Glutamatergic neuron (in vitro differentiated cells): ENCODE measurements around the gene DCAF15. TPM values are rescaled to one million over a fixed set of nuclear protein-coding genes. Genes with fewer than 3 reads are reported as not detected.
"Not testable (repeated sequence)": the region's sequence is repeated elsewhere in the genome, so short reads cannot be mapped to it uniquely, and the experiment has no call there.

Experiments
- DNase-seq: peaks from one replicate; pipeline ENCODE4 v3.0.0; 2022
- H3K27ac Mint-ChIP-seq: one replicate; pipeline ENCODE4 v1.8.0; 2020; ENCODE audit warnings: mild to moderate bottlenecking, mixed read lengths, inconsistent platforms; ENCODE audit not compliant: unreplicated experiment
- H3K27me3 Mint-ChIP-seq: one replicate; pipeline ENCODE4 v1.8.0; 2020; ENCODE audit warnings: mild to moderate bottlenecking, moderate library complexity, mixed read lengths, inconsistent platforms; ENCODE audit not compliant: unreplicated experiment
- H3K36me3 Mint-ChIP-seq: one replicate; pipeline ENCODE4 v1.8.0; 2020; ENCODE audit warnings: mild to moderate bottlenecking, mixed read lengths, inconsistent platforms; ENCODE audit not compliant: unreplicated experiment
- H3K4me1 Mint-ChIP-seq: one replicate; pipeline ENCODE4 v1.8.0; 2020; ENCODE audit warnings: mild to moderate bottlenecking, low read depth, mixed read lengths, inconsistent platforms; ENCODE audit not compliant: unreplicated experiment
- H3K4me3 Mint-ChIP-seq: one replicate; pipeline ENCODE4 v1.8.0; 2020; ENCODE audit warnings: mild to moderate bottlenecking, mixed read lengths, inconsistent platforms; ENCODE audit not compliant: unreplicated experiment
- H3K9me3 Mint-ChIP-seq: one replicate; pipeline ENCODE4 v1.8.0; 2020; ENCODE audit warnings: mild to moderate bottlenecking, moderate library complexity, mixed read lengths, inconsistent platforms; ENCODE audit not compliant: unreplicated experiment
- CTCF ChIP-seq: fragments of 200-600 bp; sonication (generic); IDR thresholded peaks from one replicate; pipeline ENCODE4 v1.5.0; 2021; ENCODE audit not compliant: partially characterized antibody, unreplicated experiment
- total RNA-seq: library from RNA; stranded (reverse); fragmentation: NEBNext Ultra II Directional; extraction: Animal tissue kit (Norgen Biotek cat#: 25700); gene quantifications from one replicate; pipeline ENCODE4 v1.2.1, GENCODE V29; 2021; ENCODE audit not compliant: unreplicated experiment

DCAF15 gene
- total RNA-seq, 1 donor from 2014 or later = 84.4 TPM

- peaks cover 2% of the 10 kb centered on the region for H3K9me3 Mint-ChIP-seq
- H3K4me3 Mint-ChIP-seq = no peak overlapping the region
- DNase-seq = no peak
- H3K4me1 Mint-ChIP-seq = no peaks in the 10 kb centered on the region
- H3K27ac Mint-ChIP-seq = no peak overlapping the region
- peaks cover 2% of the 10 kb centered on the region for H3K27me3 Mint-ChIP-seq
- no peak for TF ChIP-seq CTCF
- H3K36me3 Mint-ChIP-seq = peaks cover 7% of the 10 kb centered on the region
Measured at GRCh38 chr19:13917888-13918406, 34.4 kb upstream of the DCAF15 start.

DNA sequence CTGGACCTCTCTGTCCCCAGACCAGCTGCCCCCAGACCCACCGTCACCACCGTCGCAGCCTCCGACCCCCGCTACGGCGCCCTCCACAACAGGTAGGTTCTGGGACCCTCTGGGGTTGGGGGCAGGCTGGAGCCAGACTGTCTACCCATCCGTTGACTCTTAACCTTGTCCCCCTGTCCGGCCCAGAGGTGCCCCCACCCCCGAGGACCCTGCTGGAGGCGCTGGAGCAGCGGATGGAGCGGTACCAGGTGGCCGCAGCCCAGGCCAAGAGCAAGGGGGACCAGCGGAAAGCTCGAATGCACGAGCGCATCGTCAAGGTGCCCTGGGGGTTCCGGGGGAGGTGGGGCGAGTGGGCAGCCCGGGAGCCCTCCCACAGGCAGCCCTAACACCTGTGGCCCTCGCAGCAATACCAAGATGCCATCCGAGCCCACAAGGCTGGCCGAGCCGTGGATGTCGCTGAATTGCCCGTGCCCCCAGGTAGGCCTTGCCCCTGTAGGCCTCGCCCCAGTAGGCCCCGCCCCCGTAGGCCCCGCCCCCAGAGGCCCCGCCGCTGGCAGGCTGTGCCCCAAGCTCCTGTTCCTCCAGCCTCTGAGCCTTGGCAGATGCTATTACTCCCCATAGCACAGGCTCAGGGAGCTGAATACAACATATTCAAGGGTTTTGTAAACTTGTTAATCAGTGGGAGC is 33.4 kb upstream of the DCAF15 start:
- Mint-ChIP-seq H3K36me3 (peaks cover 11% of the 10 kb centered on the region), H3K27me3 (peaks cover 2% of the 10 kb centered on the region)
- DNase-seq = no peak

DNA sequence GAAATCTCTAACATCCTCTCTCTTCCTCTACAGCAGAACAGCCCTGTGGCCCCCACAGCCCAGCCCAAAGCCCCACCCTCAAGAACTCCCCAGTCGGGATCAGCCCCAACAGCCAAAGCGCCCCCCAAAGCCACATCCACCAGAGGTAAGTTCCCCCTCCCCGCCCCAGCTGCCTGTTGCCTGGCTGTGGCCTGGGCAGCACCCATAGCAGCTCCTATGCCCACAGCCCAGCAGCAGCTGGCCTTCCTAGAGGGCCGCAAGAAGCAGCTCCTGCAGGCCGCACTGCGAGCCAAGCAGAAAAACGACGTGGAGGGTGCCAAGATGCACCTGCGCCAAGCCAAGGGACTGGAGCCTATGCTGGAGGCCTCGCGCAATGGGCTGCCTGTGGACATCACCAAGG is 31.8 kb upstream of the DCAF15 start:
- peaks cover 4% of the 10 kb centered on the region for H3K9me3 Mint-ChIP-seq
- no peak overlapping the region for H3K27ac Mint-ChIP-seq
- no peak for TF ChIP-seq CTCF
- H3K27me3 Mint-ChIP-seq = peaks cover 2% of the 10 kb centered on the region
- no peak for DNase-seq
- H3K4me3 Mint-ChIP-seq = no peak overlapping the region
- H3K36me3 Mint-ChIP-seq = peaks cover 11% of the 10 kb centered on the region
- no peaks in the 10 kb centered on the region for H3K4me1 Mint-ChIP-seq

More for the DNA sequence above, 33.4 kb upstream of the DCAF15 start:
- Mint-ChIP-seq H3K4me3 (no peak overlapping the region), H3K4me1 (no peaks in the 10 kb centered on the region), H3K27ac (no peak overlapping the region), H3K9me3 (peaks cover 3% of the 10 kb centered on the region)
- no peak for TF ChIP-seq CTCF

DNA sequence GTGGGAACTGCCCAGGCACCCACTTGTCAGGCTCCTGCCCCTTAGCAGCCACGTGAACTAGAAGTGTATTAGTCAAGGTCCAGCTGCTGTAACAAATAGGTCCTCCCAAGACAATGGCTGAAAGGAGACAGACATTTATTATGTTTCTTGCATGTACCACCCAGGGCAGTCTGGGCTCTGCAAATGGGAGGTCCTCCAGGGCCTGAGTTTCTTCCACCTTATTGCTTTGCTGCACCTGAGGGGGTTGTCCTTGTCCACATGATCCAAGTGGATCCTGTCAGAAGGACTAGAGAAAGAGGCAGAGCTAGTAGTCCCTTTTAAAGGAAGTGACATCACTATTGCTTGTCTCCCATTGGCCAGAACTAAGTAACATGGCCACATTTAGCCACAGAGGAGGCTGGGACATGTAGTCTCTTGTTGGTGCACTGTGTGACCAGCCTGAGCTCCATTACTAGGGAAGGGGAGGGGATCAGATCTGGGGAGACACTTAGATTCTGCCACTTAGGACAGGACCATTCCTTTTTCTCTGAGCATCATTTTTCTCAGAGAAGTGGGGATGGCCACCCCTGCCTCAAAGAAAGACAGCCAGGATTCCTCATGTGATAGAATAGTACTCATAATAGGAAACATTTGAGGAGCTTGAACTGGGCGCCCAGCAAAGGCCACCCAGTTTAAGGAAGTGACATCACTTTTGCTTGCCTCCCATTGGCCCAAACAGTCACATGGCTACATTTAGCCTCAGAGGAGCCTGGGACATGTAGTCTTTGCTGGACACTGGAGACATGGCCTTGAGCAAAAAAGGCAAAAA is 31.2 kb upstream of the DCAF15 start:
- no peaks in the 10 kb centered on the region for H3K4me1 Mint-ChIP-seq

DNA sequence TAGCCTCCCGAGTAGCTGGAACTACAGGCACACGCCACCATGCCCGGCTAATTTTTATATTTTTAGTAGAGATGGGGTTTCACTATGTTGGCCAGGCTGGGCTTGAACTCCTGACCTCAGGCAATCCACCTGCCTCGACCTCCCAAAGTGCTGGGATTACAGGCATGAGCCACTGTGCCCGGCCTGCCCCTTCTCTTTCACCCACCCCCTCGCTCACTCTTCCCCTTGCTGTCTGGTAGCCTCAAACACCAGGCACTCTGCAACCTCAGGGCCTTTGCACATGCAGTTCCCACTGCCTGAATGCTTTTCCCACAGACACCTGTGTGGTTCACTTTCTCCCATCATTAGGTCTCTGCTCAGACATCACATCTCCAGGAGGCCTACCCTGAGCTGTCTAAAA is 30.2 kb upstream of the DCAF15 start:
- H3K27ac Mint-ChIP-seq = not testable (repeated sequence)

More for the DNA sequence above, 31.2 kb upstream of the DCAF15 start:
- no peak overlapping the region for H3K27ac Mint-ChIP-seq
- TF ChIP-seq CTCF = no peak
- H3K9me3 Mint-ChIP-seq = peaks cover 4% of the 10 kb centered on the region
- no peak for DNase-seq
- no peak overlapping the region for H3K4me3 Mint-ChIP-seq
- peaks cover 11% of the 10 kb centered on the region for H3K36me3 Mint-ChIP-seq
- H3K27me3 Mint-ChIP-seq = peaks cover 2% of the 10 kb centered on the region

More for the DNA sequence above, 30.2 kb upstream of the DCAF15 start:
- H3K9me3 Mint-ChIP-seq, H3K27me3 Mint-ChIP-seq, H3K4me1 Mint-ChIP-seq, H3K4me3 Mint-ChIP-seq, DNase-seq: not testable (repeated sequence)
- peaks cover 11% of the 10 kb centered on the region for H3K36me3 Mint-ChIP-seq
